Activated T-cell treated with anti-CD3 and anti-CD28 coated beads, Interleukin-2, amount 50 U/mL, for 4 hours (primary cell): ENCODE measurements around the gene SLU7. TPM values are rescaled to one million over a fixed set of nuclear protein-coding genes. Genes with fewer than 3 reads are reported as not detected.

ENCODE experiments used
- ATAC-seq, 2 donors: fragments of 200-7000 bp; cut with Tn5 transposase; one replicate each; pipeline ENCODE4 v1.10.0; 2021
- DNase-seq: peaks from one replicate; pipeline ENCODE4 v3.0.0-alpha.2; 2020
- H3K27me3 Mint-ChIP-seq: one replicate; pipeline ENCODE4 v1.8.0; 2021; ENCODE audit warnings: low read depth, mixed read lengths
- H3K36me3 Mint-ChIP-seq: one replicate; pipeline ENCODE4 v1.8.0; 2022; ENCODE audit warnings: mixed read lengths; ENCODE audit not compliant: insufficient read depth
- H3K4me1 Mint-ChIP-seq: one replicate; pipeline ENCODE4 v1.8.0; 2021; ENCODE audit warnings: low read depth, mixed read lengths
- H3K4me3 Mint-ChIP-seq: one replicate; pipeline ENCODE4 v1.8.0; 2021; ENCODE audit warnings: mild to moderate bottlenecking, moderate library complexity, mixed read lengths
- H3K9me3 Mint-ChIP-seq: one replicate; pipeline ENCODE4 v1.8.0; 2021; ENCODE audit warnings: mixed read lengths
- total RNA-seq, 3 donors: library from RNA; stranded (reverse); gene quantifications; one replicate each; pipeline ENCODE4 v1.2.1, GENCODE V29; 2021

The SLU7 gene
- total RNA-seq, 3 donors from 2014 or later: 33.2 to 48.3 (median 44.9) TPM

GRCh38 chr5:160357861-160358411 is 60.9 kb downstream of the SLU7 start:
- H3K4me3 Mint-ChIP-seq: no peak overlapping the region
- ATAC-seq (no peak), DNase-seq (no peak)
- no peaks in the 10 kb centered on the region for H3K9me3 Mint-ChIP-seq
- no peaks in the 10 kb centered on the region for H3K4me1 Mint-ChIP-seq
- no peaks in the 10 kb centered on the region for H3K36me3 Mint-ChIP-seq
- peaks cover 8% of the 10 kb centered on the region for H3K27me3 Mint-ChIP-seq

- ATAC-seq (no peak), DNase-seq (no peak)
- Mint-ChIP-seq H3K9me3 (no peaks in the 10 kb centered on the region), H3K4me3 (no peak overlapping the region), H3K4me1 (no peaks in the 10 kb centered on the region), H3K36me3 (no peaks in the 10 kb centered on the region), H3K27me3 (peaks cover 8% of the 10 kb centered on the region)
These were observed 61.5 kb downstream of the SLU7 start for GRCh38 chr5:160357394-160357793.

GRCh38 chr5:160356550-160357347 is 62.1 kb downstream of the SLU7 start:
- Mint-ChIP-seq H3K27me3 (peaks cover 2% of the 10 kb centered on the region), H3K36me3 (no peaks in the 10 kb centered on the region), H3K9me3 (no peaks in the 10 kb centered on the region), H3K4me1 (no peaks in the 10 kb centered on the region), H3K4me3 (no peak overlapping the region)
- DNase-seq: no peak
- ATAC-seq: no peak

- ATAC-seq (no peak), DNase-seq (no peak)
- H3K36me3 Mint-ChIP-seq: no peaks in the 10 kb centered on the region
- H3K4me1 Mint-ChIP-seq: no peaks in the 10 kb centered on the region
- H3K9me3 Mint-ChIP-seq: no peaks in the 10 kb centered on the region
- H3K27me3 Mint-ChIP-seq: no peaks in the 10 kb centered on the region
- no peak overlapping the region for H3K4me3 Mint-ChIP-seq
These were observed 64.2 kb downstream of the SLU7 start for GRCh38 chr5:160354666-160355065.

GRCh38 chr5:160353379-160353778 is 65.5 kb downstream of the SLU7 start:
- no peaks in the 10 kb centered on the region for H3K36me3 Mint-ChIP-seq
- no peaks in the 10 kb centered on the region for H3K27me3 Mint-ChIP-seq
- no peak for DNase-seq
- H3K4me3 Mint-ChIP-seq: no peak overlapping the region
- ATAC-seq: no peak
- H3K4me1 Mint-ChIP-seq: no peaks in the 10 kb centered on the region
- no peaks in the 10 kb centered on the region for H3K9me3 Mint-ChIP-seq

GRCh38 chr5:160352308-160352707 is 66.6 kb downstream of the SLU7 start:
- Mint-ChIP-seq H3K27me3 (no peaks in the 10 kb centered on the region), H3K9me3 (no peaks in the 10 kb centered on the region), H3K4me3 (no peak overlapping the region), H3K4me1 (no peaks in the 10 kb centered on the region), H3K36me3 (no peaks in the 10 kb centered on the region)
- no peak for ATAC-seq
- no peak for DNase-seq

Other genes with a start within 250 kb of the SLU7 start
- gene FABP6, start 189.6 kb downstream of the SLU7 start, total RNA-seq: not detected
- under 1 TPM; 0.10 to 0.30 (median 0.13) TPM for gene CCNJL, start 106.5 kb downstream of the SLU7 start, total RNA-seq
- not detected for gene C1QTNF2, start 48.5 kb downstream of the SLU7 start, total RNA-seq
- under 1 TPM; 0.38 to 0.43 (median 0.42) TPM for gene FAM200C, start 19.0 kb downstream of the SLU7 start, total RNA-seq
- 10 to 100 TPM; 22.5 to 27.1 (median 25.8) TPM for gene PTTG1, start 2.8 kb upstream of the SLU7 start, total RNA-seq